NCI-H82 treated with DMSO at 0.1 percent for 48 hours (cell line): ENCODE data around the gene KDM1A.
A peak's percentile ranks its signal among the peaks of the same experiment; 100 is the strongest.

Source experiments
- DNase-seq: peaks from one replicate; lab custom pipeline; 2025; ENCODE audit not compliant: unreplicated experiment; lab: John Stamatoyannopoulos, UW

The KDM1A gene

GRCh38 chr1:23066075-23066474, 46.8 kb downstream of the KDM1A start:
- no peak for DNase-seq

- DNase-seq, result no peak
Observed at GRCh38 chr1:23069149-23069548, 49.9 kb downstream of the KDM1A start.

- DNase-seq, result no peak
Observed at GRCh38 chr1:23069675-23070074, 50.4 kb downstream of the KDM1A start.

GRCh38 chr1:23074012-23074411, 54.7 kb downstream of the KDM1A start:
- DNase-seq, result no peak

GRCh38 chr1:23079025-23079424, 59.8 kb downstream of the KDM1A start:
- no peak for DNase-seq

GRCh38 chr1:23080885-23081284, 61.6 kb downstream of the KDM1A start:
- no peak for DNase-seq

- DNase-seq, result no peak
Observed at GRCh38 chr1:23081376-23081775, 62.1 kb downstream of the KDM1A start.

- no peak for DNase-seq
Observed at GRCh38 chr1:23083714-23084480, 64.6 kb downstream of the KDM1A start.

- DNase-seq, result no peak
Observed at GRCh38 chr1:23084880-23085279, 65.6 kb downstream of the KDM1A start.

- no peak for DNase-seq
Observed at GRCh38 chr1:23085696-23086095, 66.4 kb downstream of the KDM1A start.

- DNase-seq, result no peak
Observed at GRCh38 chr1:23088027-23088426, 68.8 kb downstream of the KDM1A start.

- DNase-seq, result no peak
Observed at GRCh38 chr1:23090056-23090455, 70.8 kb downstream of the KDM1A start.

GRCh38 chr1:23091545-23091944, 72.3 kb downstream of the KDM1A start:
- no peak for DNase-seq

GRCh38 chr1:23092447-23092846, 73.2 kb downstream of the KDM1A start:
- no peak for DNase-seq

GRCh38 chr1:23097316-23097715, 78.0 kb downstream of the KDM1A start:
- no peak for DNase-seq

- DNase-seq, result peak; percentile 64
Observed at GRCh38 chr1:23098463-23099170, 79.3 kb downstream of the KDM1A start.

- no peak for DNase-seq
Observed at GRCh38 chr1:23099171-23099536, 79.9 kb downstream of the KDM1A start.

- peak; percentile 68 for DNase-seq
Observed at GRCh38 chr1:23100074-23100748, 80.9 kb downstream of the KDM1A start.

- DNase-seq, result no peak
Observed at GRCh38 chr1:23101101-23101827, 82.0 kb downstream of the KDM1A start.

GRCh38 chr1:23101887-23102286, 82.6 kb downstream of the KDM1A start:
- DNase-seq, result no peak

GRCh38 chr1:23102289-23102688, 83.0 kb downstream of the KDM1A start:
- DNase-seq, result no peak
